Measurements from ENCODE around the gene TRIM22.

GRCh38 chr11:5665051-5665570 is 24.5 kb upstream of the TRIM22 start:
- TF ChIP-seq NFRKB (IDR thresholded peaks at IDR 0.05): no peak
- no peak for TF ChIP-seq CTBP1 (IDR thresholded peaks at IDR 0.05; ENCODE audit: borderline replicate concordance)

Measured in HEK293T (cell line).